Mesenchymal stem cell (in vitro differentiated cells and primary cell): ENCODE measurements around the gene TRIM46. TPM values are rescaled to one million over a fixed set of nuclear protein-coding genes. Genes with fewer than 3 reads are reported as not detected.
A peak's percentile ranks its signal among the peaks of the same experiment; 100 is the strongest.

Experiments
- DNase-seq: peaks from one replicate; pipeline ENCODE4 v3.0.0-alpha.2; 2013
- H2AFZ ChIP-seq: one replicate; pipeline ENCODE4 v1.6.1; 2013; ENCODE audit warnings: low read depth, mild to moderate bottlenecking, control low read depth, inconsistent platforms, low read length, moderate library complexity
- H2AK5ac ChIP-seq: 2 replicates; pipeline ENCODE4 v1.6.1; 2013; ENCODE audit warnings: low read length, moderate library complexity, mild to moderate bottlenecking, inconsistent platforms; ENCODE audit not compliant: severe bottlenecking
- H2BK120ac ChIP-seq: one replicate; pipeline ENCODE4 v1.6.1; 2013; ENCODE audit warnings: low read depth, mild to moderate bottlenecking, inconsistent platforms, low read length, moderate library complexity
- H2BK12ac ChIP-seq, 2 experiments: one replicate each; pipeline ENCODE4 v1.6.1; 2013; ENCODE audit warnings: inconsistent platforms in 2 of 2, low read length in 2 of 2, mild to moderate bottlenecking in 2 of 2, moderate library complexity in 2 of 2, control low read depth in 1 of 2
- H2BK15ac ChIP-seq: one replicate; pipeline ENCODE4 v1.6.1; 2013; ENCODE audit warnings: mild to moderate bottlenecking, low read depth, inconsistent platforms; ENCODE audit not compliant: poor library complexity, severe bottlenecking
- H2BK5ac ChIP-seq: 2 replicates; pipeline ENCODE4 v1.6.1; 2013; ENCODE audit warnings: low read depth, mild to moderate bottlenecking, low read length, control low read depth, inconsistent platforms; ENCODE audit not compliant: poor library complexity, severe bottlenecking
- H3K14ac ChIP-seq, 2 experiments: one replicate each; pipeline ENCODE4 v1.6.1; 2013; ENCODE audit warnings: inconsistent platforms in 2 of 2, low read length in 2 of 2, control low read depth in 1 of 2, mild to moderate bottlenecking in 1 of 2, moderate library complexity in 1 of 2
- H3K18ac ChIP-seq, 2 experiments: one replicate each; pipeline ENCODE4 v1.6.1; 2013; ENCODE audit warnings: inconsistent platforms in 2 of 2, low read length in 2 of 2, control low read depth in 1 of 2, low read depth in 1 of 2, mild to moderate bottlenecking in 1 of 2
- H3K23ac ChIP-seq, 2 experiments: one replicate each; pipeline ENCODE4 v1.6.1; 2013; ENCODE audit warnings: inconsistent platforms in 2 of 2, low read length in 2 of 2, mild to moderate bottlenecking in 2 of 2, moderate library complexity in 2 of 2, control low read depth in 1 of 2
- H3K27ac ChIP-seq: 2 replicates; pipeline ENCODE4 v1.5.1; 2013; ENCODE audit warnings: mild to moderate bottlenecking, moderate library complexity, low read length, control low read depth, inconsistent platforms; ENCODE audit not compliant: poor library complexity, severe bottlenecking
- H3K27me3 ChIP-seq, 2 experiments: 2 replicates each; pipeline versions ENCODE4 v1.6.1 to v1.7.0; 2013; ENCODE audit warnings: low read length in 2 of 2, mild to moderate bottlenecking in 2 of 2, moderate library complexity in 2 of 2, control low read depth in 1 of 2, inconsistent platforms in 1 of 2; ENCODE audit not compliant: control insufficient read depth in 1 of 2, insufficient read depth in 1 of 2
- H3K36me3 ChIP-seq, 2 experiments: 2 replicates each; pipeline versions ENCODE4 v1.6.1 to v1.7.0; 2013; ENCODE audit warnings: low read length in 2 of 2, control low read depth in 1 of 2, inconsistent platforms in 1 of 2, low read depth in 1 of 2, mild to moderate bottlenecking in 1 of 2; ENCODE audit not compliant: insufficient read depth in 2 of 2, control insufficient read depth in 1 of 2
- H3K4ac ChIP-seq, 2 experiments: one replicate each; pipeline ENCODE4 v1.6.1; 2013; ENCODE audit warnings: inconsistent platforms in 2 of 2, low read length in 2 of 2, mild to moderate bottlenecking in 2 of 2, moderate library complexity in 2 of 2, control low read depth in 1 of 2, low read depth in 1 of 2
- H3K4me1 ChIP-seq: 2 replicates; pipeline ENCODE4 v1.6.1; 2013; ENCODE audit warnings: low read depth, low read length, control low read depth; ENCODE audit not compliant: control insufficient read depth, insufficient read depth
- H3K4me2 ChIP-seq: 2 replicates; pipeline ENCODE4 v1.6.1; 2013; ENCODE audit warnings: low read length, mild to moderate bottlenecking, inconsistent platforms; ENCODE audit not compliant: poor library complexity, severe bottlenecking
- H3K4me3 ChIP-seq, 2 experiments: 2 replicates each; pipeline versions ENCODE4 v1.5.1 to v1.7.0; 2013; ENCODE audit warnings: low read length in 2 of 2, mild to moderate bottlenecking in 2 of 2, control low read depth in 1 of 2, low read depth in 1 of 2; ENCODE audit not compliant: insufficient read depth in 1 of 2
- H3K79me1 ChIP-seq: replicated peaks from 2 replicates; pipeline ENCODE4 v1.6.1; 2013; ENCODE audit warnings: mild to moderate bottlenecking, control low read depth, low read length, inconsistent platforms; ENCODE audit not compliant: poor library complexity, severe bottlenecking
- H3K9ac ChIP-seq: 2 replicates; pipeline ENCODE4 v1.7.0; 2013; ENCODE audit warnings: mild to moderate bottlenecking, low read length, moderate library complexity
- H3K9me3 ChIP-seq: 2 replicates; pipeline ENCODE4 v1.7.0; 2013; ENCODE audit warnings: mild to moderate bottlenecking, low read length; ENCODE audit not compliant: control insufficient read depth
- H4K8ac ChIP-seq: one replicate; pipeline ENCODE4 v1.6.1; 2013; ENCODE audit warnings: inconsistent platforms, mild to moderate bottlenecking, low read length, moderate library complexity
- H4K91ac ChIP-seq: one replicate; pipeline ENCODE4 v1.6.1; 2013; ENCODE audit warnings: mild to moderate bottlenecking, low read length, inconsistent platforms
- WGBS: methylation state at CpG from one replicate; pipeline ENCODE4 v1.1.7; 2013; ENCODE audit warnings: mixed read lengths; 5-methylcytosine and 5-hydroxymethylcytosine counted together
- polyA plus RNA-seq, 2 experiments: library from polyadenylated mRNA; stranded (reverse); fragments of 200-250 nt; gene quantifications; one replicate each; pipeline ENCODE4 v1.2.3, GENCODE V29; 2013

The TRIM46 gene, protein sequence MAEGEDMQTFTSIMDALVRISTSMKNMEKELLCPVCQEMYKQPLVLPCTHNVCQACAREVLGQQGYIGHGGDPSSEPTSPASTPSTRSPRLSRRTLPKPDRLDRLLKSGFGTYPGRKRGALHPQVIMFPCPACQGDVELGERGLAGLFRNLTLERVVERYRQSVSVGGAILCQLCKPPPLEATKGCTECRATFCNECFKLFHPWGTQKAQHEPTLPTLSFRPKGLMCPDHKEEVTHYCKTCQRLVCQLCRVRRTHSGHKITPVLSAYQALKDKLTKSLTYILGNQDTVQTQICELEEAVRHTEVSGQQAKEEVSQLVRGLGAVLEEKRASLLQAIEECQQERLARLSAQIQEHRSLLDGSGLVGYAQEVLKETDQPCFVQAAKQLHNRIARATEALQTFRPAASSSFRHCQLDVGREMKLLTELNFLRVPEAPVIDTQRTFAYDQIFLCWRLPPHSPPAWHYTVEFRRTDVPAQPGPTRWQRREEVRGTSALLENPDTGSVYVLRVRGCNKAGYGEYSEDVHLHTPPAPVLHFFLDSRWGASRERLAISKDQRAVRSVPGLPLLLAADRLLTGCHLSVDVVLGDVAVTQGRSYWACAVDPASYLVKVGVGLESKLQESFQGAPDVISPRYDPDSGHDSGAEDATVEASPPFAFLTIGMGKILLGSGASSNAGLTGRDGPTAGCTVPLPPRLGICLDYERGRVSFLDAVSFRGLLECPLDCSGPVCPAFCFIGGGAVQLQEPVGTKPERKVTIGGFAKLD
- 7.1 TPM for polyA plus RNA-seq (2013, experiment 1 of 2)
- 6.5 TPM for polyA plus RNA-seq (2013, experiment 2 of 2)

DNA sequence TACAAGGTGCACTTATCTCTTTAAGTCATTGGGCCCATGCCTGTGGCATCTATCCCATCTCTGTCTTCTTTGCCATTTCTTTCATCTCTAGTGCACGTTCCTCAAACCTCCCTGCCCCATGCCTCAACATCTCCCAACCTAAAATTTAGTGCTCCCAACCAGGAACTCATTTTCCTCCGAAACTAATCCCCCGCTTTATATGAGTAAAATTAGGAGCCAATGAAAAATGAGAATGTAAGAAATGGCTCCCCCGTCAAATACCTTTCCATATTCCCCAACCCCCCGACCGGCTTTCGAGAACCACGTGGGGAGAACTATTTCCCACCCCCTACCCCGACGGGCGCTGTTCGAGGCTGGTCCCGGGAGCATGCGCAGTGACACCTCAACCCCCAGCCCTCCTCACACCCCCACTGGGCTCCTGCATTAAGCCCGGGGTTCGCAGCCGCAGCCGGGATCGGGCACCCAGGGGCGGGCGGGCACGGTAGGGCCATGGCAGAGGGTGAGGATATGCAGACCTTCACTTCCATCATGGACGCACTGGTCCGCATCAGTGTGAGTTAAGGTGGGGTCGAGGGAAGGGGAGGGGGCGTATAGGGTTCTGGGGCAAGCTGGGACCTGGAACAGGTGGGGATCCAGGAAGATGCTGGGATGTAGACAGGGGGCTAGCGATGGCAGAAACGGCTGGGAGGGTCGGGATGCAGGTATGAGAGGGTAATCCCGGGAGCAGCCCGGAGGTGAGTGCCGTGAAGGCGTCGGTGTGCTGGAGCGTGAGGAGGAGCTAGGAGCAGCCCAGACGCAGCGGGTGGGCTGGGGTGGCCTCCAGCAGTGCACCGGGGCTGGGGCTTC is at the start of gene TRIM46:
Gene TRIM46 (plus strand): TSS at position 372 of the 846 bp plus-strand sequence. CDS start 118 bp downstream, at position 490.
- H3K18ac ChIP-seq = peak within 1 kb of the TSS; percentile 86 to 87
- peak within 1 kb of the TSS; percentile 83 to 96 for H3K4me3 ChIP-seq
- H4K8ac ChIP-seq = peak within 1 kb of the TSS; percentile 98
- H3K4me2 ChIP-seq = peak within 1 kb of the TSS; percentile 72
- H3K14ac ChIP-seq = peak within 1 kb of the TSS in 1 of 2 experiments; percentile 93
- H3K79me1 ChIP-seq = peaks cover 19% of the 10 kb centered on the region
- peak within 1 kb of the TSS; percentile 82 for H2BK15ac ChIP-seq
- peak within 1 kb of the TSS; percentile 51 for H2BK5ac ChIP-seq
- peak within 1 kb of the TSS; percentile 57 to 90 for H3K4ac ChIP-seq
- under 1% methylated on average over 33 of the region's 38 CpGs for WGBS
- H3K4me1 ChIP-seq = peaks cover 26% of the 10 kb centered on the region
- H3K27me3 ChIP-seq = no peaks in the 10 kb centered on the region
- peak within 1 kb of the TSS; percentile 92 for H4K91ac ChIP-seq
- H2AFZ ChIP-seq = peak within 1 kb of the TSS; percentile 75
- H3K9me3 ChIP-seq = no peaks in the 10 kb centered on the region
- H3K27ac ChIP-seq = peak within 1 kb of the TSS; percentile 95
- H3K23ac ChIP-seq = no peak within 1 kb of the TSS
- H3K36me3 ChIP-seq = peaks cover 44 to 46% of the 10 kb centered on the region in 2 experiments
- H2AK5ac ChIP-seq = peak within 1 kb of the TSS; percentile 59
- H2BK120ac ChIP-seq = peak within 1 kb of the TSS; percentile 79
- H2BK12ac ChIP-seq = peak within 1 kb of the TSS in 1 of 2 experiments; percentile 51
- peak within 1 kb of the TSS; percentile 96 for H3K9ac ChIP-seq
- peak; percentile 68 for DNase-seq

DNA sequence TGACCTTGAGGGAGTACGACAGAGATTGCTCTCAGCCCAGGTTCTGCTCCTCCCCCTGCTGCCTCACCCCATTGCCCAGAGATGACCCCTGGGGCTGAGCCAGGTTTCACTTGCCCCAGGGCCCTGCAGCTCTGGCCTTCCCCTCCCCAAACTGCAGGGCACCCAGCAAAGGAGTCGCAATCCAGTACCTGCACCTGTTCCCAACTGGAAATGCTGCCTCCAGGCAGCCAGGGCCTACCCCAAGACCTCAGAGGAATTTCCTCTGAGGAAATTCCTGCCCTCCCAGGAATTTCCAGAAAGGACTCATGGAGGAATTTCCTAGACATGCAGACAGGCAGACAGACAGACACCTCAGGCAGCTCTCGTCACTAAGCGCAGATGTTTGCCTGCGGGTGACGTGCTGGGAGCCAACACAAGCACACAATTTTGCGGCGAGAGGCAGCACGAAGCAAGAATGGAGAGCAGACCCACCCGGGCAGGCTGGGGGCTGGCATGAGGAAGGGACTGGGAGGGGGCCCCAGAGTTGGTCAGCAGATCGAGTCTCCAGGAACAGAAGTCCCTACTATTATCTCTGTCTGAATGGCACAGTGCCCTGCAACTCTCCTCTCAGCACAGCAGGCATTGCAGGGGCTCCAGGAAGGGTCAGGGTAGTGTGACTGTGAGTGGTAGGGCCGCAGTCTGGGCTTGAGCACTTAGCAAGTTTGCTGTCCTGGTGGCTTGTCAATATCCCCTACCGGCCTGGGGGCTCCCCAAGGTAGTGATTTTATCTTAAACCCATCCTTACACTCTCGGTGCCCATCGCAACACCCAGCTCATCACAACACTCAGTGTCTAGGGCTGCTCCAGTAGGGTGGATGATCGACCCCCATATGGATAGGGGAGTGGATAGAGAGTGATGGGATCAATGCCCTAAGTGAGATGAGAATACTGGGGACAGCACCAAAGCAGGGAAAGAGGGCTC is 48.9 kb upstream of the TRIM46 start:
- WGBS = 66% methylated on average over 12 of the region's 16 CpGs
- H2BK5ac ChIP-seq = no peak overlapping the region

DNA sequence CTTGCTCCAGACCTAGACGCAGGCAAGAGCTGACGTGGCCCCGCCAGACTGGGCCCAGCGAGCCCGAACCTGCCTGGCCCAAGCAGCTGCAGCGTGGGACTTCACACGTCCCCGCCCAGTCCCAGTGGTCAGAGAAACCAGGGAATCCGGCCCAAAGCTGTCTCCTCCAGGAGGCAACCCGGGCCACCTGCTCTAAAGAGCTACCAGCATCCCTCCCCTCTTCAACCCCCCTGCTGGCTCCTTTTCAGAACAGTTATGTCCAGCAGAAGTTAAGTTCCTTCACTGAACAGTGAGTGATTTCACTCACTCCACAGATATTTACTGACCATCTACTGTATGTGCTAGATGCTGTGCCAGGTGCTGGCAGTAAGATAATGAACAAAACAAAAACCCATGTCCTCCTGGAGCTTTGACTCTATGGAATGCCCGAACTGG is 48.1 kb upstream of the TRIM46 start:
- Histone ChIP-seq H2BK12ac (no peak overlapping the region), H3K9ac (no peak overlapping the region), H3K9me3 (no peaks in the 10 kb centered on the region), H3K79me1 (no peaks in the 10 kb centered on the region), H2BK15ac (no peak overlapping the region), H3K14ac (no peak overlapping the region), H3K4me1 (peaks cover 51% of the 10 kb centered on the region), H3K23ac (no peak overlapping the region), H4K8ac (no peak overlapping the region), H3K4ac (no peak overlapping the region), H3K36me3 (no peaks in the 10 kb centered on the region), H2BK120ac (no peak overlapping the region), H4K91ac (no peak overlapping the region), H3K4me3 (no peak overlapping the region), H3K27ac (no peak overlapping the region), H3K27me3 (peaks cover 61 to 83% of the 10 kb centered on the region in 2 experiments), H3K18ac (no peak overlapping the region), H3K4me2 (no peak overlapping the region), H2AK5ac (no peak overlapping the region), H2AFZ (no peak overlapping the region), H2BK5ac (no peak overlapping the region)
- 60% methylated on average over 10 of the region's 11 CpGs for WGBS
- no peak for DNase-seq

More for the DNA sequence above, 48.9 kb upstream of the TRIM46 start:
- Histone ChIP-seq H3K4me1 (peaks cover 45% of the 10 kb centered on the region), H2AFZ (no peak overlapping the region), H2BK15ac (no peak overlapping the region), H2BK12ac (no peak overlapping the region), H4K91ac (no peak overlapping the region), H3K23ac (no peak overlapping the region), H3K36me3 (no peaks in the 10 kb centered on the region), H3K9me3 (no peaks in the 10 kb centered on the region), H4K8ac (no peak overlapping the region), H2AK5ac (no peak overlapping the region), H3K4me2 (no peak overlapping the region), H3K79me1 (no peaks in the 10 kb centered on the region), H3K27me3 (peaks cover 68 to 87% of the 10 kb centered on the region in 2 experiments), H3K4ac (no peak overlapping the region), H3K27ac (no peak overlapping the region), H3K18ac (no peak overlapping the region), H2BK120ac (no peak overlapping the region), H3K9ac (no peak overlapping the region), H3K14ac (no peak overlapping the region), H3K4me3 (no peak overlapping the region)
- DNase-seq = peak; percentile 79
